Panc1 (cell line): ENCODE results near the gene GP9. TPM values are rescaled to one million over a fixed set of nuclear protein-coding genes. Genes with fewer than 3 reads are reported as not detected.
A peak's percentile ranks its signal among the peaks of the same experiment; 100 is the strongest.

Experiments
- ATAC-seq: fragments of 200-7000 bp; cut with Tn5 transposase; 2 replicates; pipeline ENCODE4 v1.9.1; 2020; ENCODE audit warnings: mild to moderate bottlenecking, moderate library complexity
- BruUV-seq: library from RNA; stranded (reverse); fragments of 400-500 nt; replicated peaks from 2 replicates; lab custom pipeline; 2021; lab: Mats Ljungman, UMichigan
- CTCF ChIA-PET: fragments of 300-600 bp; sonication (Branson Sonifier 250); formaldehyde crosslinking; loops from one replicate; lab custom pipeline; 2022; ENCODE audit warnings: antibody characterized with exemption; lab: Charles Lee
- POLR2A ChIA-PET: fragments of 300-600 bp; sonication (Branson Sonifier 250); formaldehyde crosslinking; loops from one replicate; lab custom pipeline; 2022; ENCODE audit warnings: antibody characterized with exemption; lab: Charles Lee
- DNase-seq: peaks from one replicate; pipeline ENCODE4 v3.0.0-alpha.2; 2010; ENCODE audit warnings: low read depth, low spot score
- H3K27ac ChIP-seq: 2 replicates; pipeline ENCODE4 v1.5.1; 2011; ENCODE audit warnings: mild to moderate bottlenecking, low read length, inconsistent platforms
- H3K27me3 ChIP-seq: fragments of 200-500 bp; sonication (Bioruptor generic); 2 replicates; pipeline ENCODE4 v1.6.0; 2014; ENCODE audit warnings: low read length, inconsistent platforms; ENCODE audit not compliant: control insufficient read depth, insufficient read depth
- H3K36me3 ChIP-seq: fragments of 200-500 bp; sonication (Bioruptor generic); 2 replicates; pipeline ENCODE4 v1.5.1; 2014; ENCODE audit warnings: inconsistent platforms, mild to moderate bottlenecking, low read length, moderate library complexity; ENCODE audit not compliant: control insufficient read depth, insufficient read depth
- H3K4me1 ChIP-seq: 2 replicates; pipeline ENCODE4 v1.5.1; 2011; ENCODE audit warnings: inconsistent platforms, mild to moderate bottlenecking, low read length, moderate library complexity; ENCODE audit not compliant: control insufficient read depth, insufficient read depth
- H3K4me3 ChIP-seq, 2 experiments: 2 replicates each; pipeline ENCODE4 v1.5.1; 2011 to 2012; ENCODE audit warnings: low read depth in 2 of 2, low read length in 2 of 2, mild to moderate bottlenecking in 2 of 2, inconsistent platforms in 1 of 2, moderate library complexity in 1 of 2
- H3K9me3 ChIP-seq: fragments of 200-500 bp; sonication (Bioruptor generic); 2 replicates; pipeline ENCODE4 v1.5.1; 2014; ENCODE audit warnings: low read depth, mild to moderate bottlenecking, inconsistent platforms, low read length, moderate library complexity; ENCODE audit not compliant: control insufficient read depth, insufficient read depth
- POLR2AphosphoS5 ChIP-seq: IDR thresholded peaks from 2 replicates; pipeline ENCODE4 v1.6.1; 2012; ENCODE audit warnings: mild to moderate bottlenecking, low read depth, low read length, moderate library complexity
- SIN3A ChIP-seq: IDR thresholded peaks from 2 replicates; pipeline ENCODE4 v1.6.1; 2012; ENCODE audit warnings: low read depth, mild to moderate bottlenecking, low read length, moderate library complexity, borderline replicate concordance; ENCODE audit not compliant: insufficient read depth
- TCF7L2 ChIP-seq: IDR thresholded peaks from 2 replicates; pipeline ENCODE4 v1.6.1; 2011; ENCODE audit warnings: mild to moderate bottlenecking, low read depth, low read length, inconsistent platforms
- in situ Hi-C: cut with HindIII; loops from 2 replicates; pipeline ENCODE4 v1.10.0; 2016; ENCODE audit warnings: low sequenced_read_pairs, low pct_unique_long_range_greater_than_20kb
- intact Hi-C: fragments of 100-400 bp; cut with micrococcal nuclease; formaldehyde crosslinking; loops from one replicate; pipeline ENCODE4 v1.10.0; 2022; ENCODE audit not compliant: unreplicated experiment
- total RNA-seq: library from RNA; stranded (reverse); gene quantifications from one replicate; pipeline ENCODE4 v1.2.1, GENCODE V29; 2021; ENCODE audit not compliant: unreplicated experiment
- TF ChIP-seq, protein P1 (sequence below), 2 experiments: IDR thresholded peaks; 2 replicates each; pipeline ENCODE4 v1.6.1; 2011 to 2012; ENCODE audit warnings: low read depth in 2 of 2, control low read depth in 1 of 2, low read length in 1 of 2, mild to moderate bottlenecking in 1 of 2, moderate library complexity in 1 of 2; ENCODE audit not compliant: insufficient read depth in 1 of 2
- TF ChIP-seq, protein P2 (sequence below): fragments of 450-650 bp; IDR thresholded peaks from 2 replicates; pipeline ENCODE4 v1.5.1; 2017; ENCODE audit warnings: mild to moderate bottlenecking

Gene GP9
- total RNA-seq, 1 experiment from 2014 or later, result not detected

DNA sequence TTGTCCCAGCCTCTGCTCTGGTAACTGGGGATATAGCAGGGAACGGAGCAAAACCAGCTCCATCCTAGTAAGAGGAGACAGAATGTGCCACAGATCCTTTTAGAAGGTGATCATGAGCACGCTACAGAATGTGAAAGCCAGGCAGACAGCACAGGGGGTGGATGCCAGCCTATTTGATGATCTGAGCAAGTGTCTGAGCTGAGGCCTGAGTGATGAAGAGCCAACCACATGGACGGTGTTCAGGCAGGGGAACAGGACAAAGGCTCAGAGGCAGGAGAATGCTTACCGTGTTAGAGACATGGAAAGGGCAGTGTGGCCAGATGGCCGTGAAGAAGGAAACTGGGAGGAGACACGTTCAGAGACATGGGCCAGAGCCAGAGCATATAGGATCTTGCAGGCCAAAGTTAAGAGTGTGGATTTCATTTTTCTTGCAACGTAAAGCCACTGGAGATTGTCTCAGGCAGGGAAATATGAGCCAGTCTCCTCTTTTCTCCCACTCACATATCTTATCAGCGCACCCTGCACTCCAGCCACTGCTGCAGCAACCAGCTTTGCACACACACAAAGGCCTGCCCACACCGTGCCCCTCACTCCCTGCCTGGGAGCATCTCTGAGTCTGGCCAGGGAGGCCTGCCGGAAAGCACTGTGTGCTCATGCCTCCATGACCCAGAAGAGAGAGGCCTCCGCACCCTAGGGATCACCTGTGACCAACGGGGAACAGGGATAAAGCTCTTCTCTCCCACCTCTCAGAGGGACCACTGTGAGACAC lies 41.0 kb downstream of the GP9 start:
- Histone ChIP-seq H3K27ac (no peak overlapping the region), H3K9me3 (no peaks in the 10 kb centered on the region), H3K27me3 (no peaks in the 10 kb centered on the region), H3K4me1 (no peaks in the 10 kb centered on the region), H3K4me3 (no peak overlapping the region), H3K36me3 (no peaks in the 10 kb centered on the region)
- intact Hi-C loops (no loop called here), in situ Hi-C loops (no loop called here)
- TF ChIP-seq SIN3A (no peak), POLR2AphosphoS5 (no peak), TCF7L2 (no peak)
- TF ChIP-seq, protein P1, sequence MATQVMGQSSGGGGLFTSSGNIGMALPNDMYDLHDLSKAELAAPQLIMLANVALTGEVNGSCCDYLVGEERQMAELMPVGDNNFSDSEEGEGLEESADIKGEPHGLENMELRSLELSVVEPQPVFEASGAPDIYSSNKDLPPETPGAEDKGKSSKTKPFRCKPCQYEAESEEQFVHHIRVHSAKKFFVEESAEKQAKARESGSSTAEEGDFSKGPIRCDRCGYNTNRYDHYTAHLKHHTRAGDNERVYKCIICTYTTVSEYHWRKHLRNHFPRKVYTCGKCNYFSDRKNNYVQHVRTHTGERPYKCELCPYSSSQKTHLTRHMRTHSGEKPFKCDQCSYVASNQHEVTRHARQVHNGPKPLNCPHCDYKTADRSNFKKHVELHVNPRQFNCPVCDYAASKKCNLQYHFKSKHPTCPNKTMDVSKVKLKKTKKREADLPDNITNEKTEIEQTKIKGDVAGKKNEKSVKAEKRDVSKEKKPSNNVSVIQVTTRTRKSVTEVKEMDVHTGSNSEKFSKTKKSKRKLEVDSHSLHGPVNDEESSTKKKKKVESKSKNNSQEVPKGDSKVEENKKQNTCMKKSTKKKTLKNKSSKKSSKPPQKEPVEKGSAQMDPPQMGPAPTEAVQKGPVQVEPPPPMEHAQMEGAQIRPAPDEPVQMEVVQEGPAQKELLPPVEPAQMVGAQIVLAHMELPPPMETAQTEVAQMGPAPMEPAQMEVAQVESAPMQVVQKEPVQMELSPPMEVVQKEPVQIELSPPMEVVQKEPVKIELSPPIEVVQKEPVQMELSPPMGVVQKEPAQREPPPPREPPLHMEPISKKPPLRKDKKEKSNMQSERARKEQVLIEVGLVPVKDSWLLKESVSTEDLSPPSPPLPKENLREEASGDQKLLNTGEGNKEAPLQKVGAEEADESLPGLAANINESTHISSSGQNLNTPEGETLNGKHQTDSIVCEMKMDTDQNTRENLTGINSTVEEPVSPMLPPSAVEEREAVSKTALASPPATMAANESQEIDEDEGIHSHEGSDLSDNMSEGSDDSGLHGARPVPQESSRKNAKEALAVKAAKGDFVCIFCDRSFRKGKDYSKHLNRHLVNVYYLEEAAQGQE (IDR thresholded peaks at IDR 0.05; ENCODE audit: insufficient read depth in 1 of 2, low read depth in 2 of 2, low read length in 1 of 2), result no peak
- TF ChIP-seq, protein P2, sequence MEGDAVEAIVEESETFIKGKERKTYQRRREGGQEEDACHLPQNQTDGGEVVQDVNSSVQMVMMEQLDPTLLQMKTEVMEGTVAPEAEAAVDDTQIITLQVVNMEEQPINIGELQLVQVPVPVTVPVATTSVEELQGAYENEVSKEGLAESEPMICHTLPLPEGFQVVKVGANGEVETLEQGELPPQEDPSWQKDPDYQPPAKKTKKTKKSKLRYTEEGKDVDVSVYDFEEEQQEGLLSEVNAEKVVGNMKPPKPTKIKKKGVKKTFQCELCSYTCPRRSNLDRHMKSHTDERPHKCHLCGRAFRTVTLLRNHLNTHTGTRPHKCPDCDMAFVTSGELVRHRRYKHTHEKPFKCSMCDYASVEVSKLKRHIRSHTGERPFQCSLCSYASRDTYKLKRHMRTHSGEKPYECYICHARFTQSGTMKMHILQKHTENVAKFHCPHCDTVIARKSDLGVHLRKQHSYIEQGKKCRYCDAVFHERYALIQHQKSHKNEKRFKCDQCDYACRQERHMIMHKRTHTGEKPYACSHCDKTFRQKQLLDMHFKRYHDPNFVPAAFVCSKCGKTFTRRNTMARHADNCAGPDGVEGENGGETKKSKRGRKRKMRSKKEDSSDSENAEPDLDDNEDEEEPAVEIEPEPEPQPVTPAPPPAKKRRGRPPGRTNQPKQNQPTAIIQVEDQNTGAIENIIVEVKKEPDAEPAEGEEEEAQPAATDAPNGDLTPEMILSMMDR, result no peak
- BruUV-seq, result no TSS peak
- DNase-seq (no peak), ATAC-seq (peak; percentile 14; the same call in 1 of the 2 replicates)
- CTCF ChIA-PET, result interaction anchor here (0.6 kb wide), 1 partner anchor 198 kb away, joined by 4 read pairs; no protein-coding TSS in a partner anchor
- POLR2A ChIA-PET, result interaction anchor here (0.6 kb wide), 1 partner anchor 48 kb away, joined by 7 read pairs; no protein-coding TSS in a partner anchor

DNA sequence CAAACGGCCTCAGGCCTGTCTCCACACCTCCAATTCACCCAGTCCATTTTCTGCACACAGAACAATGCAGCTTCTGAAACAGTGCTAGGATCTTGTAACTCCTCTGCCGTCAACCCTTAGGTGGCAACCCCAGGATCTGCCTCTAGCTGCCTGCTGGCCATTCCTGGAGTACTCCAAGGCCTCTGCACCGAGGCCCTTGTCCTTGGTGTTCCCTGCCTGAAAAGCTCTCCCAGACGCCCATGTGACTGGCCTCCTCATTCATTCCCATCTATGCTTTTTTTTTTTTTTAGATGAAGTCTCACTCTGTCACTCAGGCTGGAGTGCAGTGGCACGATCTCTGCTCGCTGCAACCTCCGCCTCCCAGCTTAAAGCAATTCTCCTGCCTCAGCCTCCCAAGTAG lies 42.7 kb downstream of the GP9 start:
- no peak for DNase-seq
- Histone ChIP-seq H3K27ac (no peak overlapping the region), H3K9me3 (no peaks in the 10 kb centered on the region), H3K27me3 (no peaks in the 10 kb centered on the region), H3K36me3 (no peaks in the 10 kb centered on the region), H3K4me3 (no peak overlapping the region), H3K4me1 (no peaks in the 10 kb centered on the region)
- BruUV-seq, result no TSS peak
- CTCF ChIA-PET, result no interaction called here
- in situ Hi-C loops (no loop called here), intact Hi-C loops (no loop called here)
- POLR2A ChIA-PET, result no interaction called here
- ATAC-seq, result no peak; the same call in 1 of the 2 replicates
- TF ChIP-seq TCF7L2, result no peak
- TF ChIP-seq, protein P2, result no peak
- TF ChIP-seq SIN3A, result no peak
- TF ChIP-seq, protein P1 (IDR thresholded peaks at IDR 0.05; ENCODE audit: insufficient read depth in 1 of 2, low read depth in 2 of 2, low read length in 1 of 2), result no peak
- TF ChIP-seq POLR2AphosphoS5, result no peak
